Aorta (tissue), 5 donors: ENCODE measurements around the gene MEIS1. TPM values are rescaled to one million over a fixed set of nuclear protein-coding genes. Genes with fewer than 3 reads are reported as not detected.

Experiments
- ATAC-seq: fragments of 200-7000 bp; cut with Tn5 transposase; one replicate; pipeline ENCODE4 v1.9.1; 2022; ENCODE audit warnings: moderate library complexity; ENCODE audit not compliant: low FRiP score
- DNase-seq, 2 donors: peaks; one replicate each; pipeline ENCODE4 v3.0.0-alpha.2; 2020
- H3K27ac ChIP-seq, 2 donors: one replicate each; pipeline ENCODE4 v1.5.1; 2013; ENCODE audit warnings: low read length in 2 of 2, mild to moderate bottlenecking in 2 of 2, moderate library complexity in 2 of 2, control low read depth in 1 of 2, inconsistent platforms in 1 of 2, low read depth in 1 of 2
- H3K27me3 ChIP-seq, 2 donors: one replicate each; pipeline ENCODE4 v1.6.1; 2013; ENCODE audit warnings: control low read depth in 1 of 2, low read length in 1 of 2, mild to moderate bottlenecking in 1 of 2, moderate library complexity in 1 of 2; ENCODE audit not compliant: insufficient read depth in 2 of 2, control insufficient read depth in 1 of 2
- H3K36me3 ChIP-seq, 2 donors: one replicate each; pipeline ENCODE4 v1.6.1; 2013; ENCODE audit warnings: control low read depth in 1 of 2, low read length in 1 of 2, mild to moderate bottlenecking in 1 of 2; ENCODE audit not compliant: insufficient read depth in 2 of 2, control insufficient read depth in 1 of 2
- H3K4me1 ChIP-seq, 2 donors: one replicate each; pipeline ENCODE4 v1.6.1; 2013; ENCODE audit warnings: low read length in 2 of 2, control low read depth in 1 of 2, mild to moderate bottlenecking in 1 of 2, moderate library complexity in 1 of 2; ENCODE audit not compliant: insufficient read depth in 2 of 2, control insufficient read depth in 1 of 2
- H3K4me3 ChIP-seq, 2 donors: one replicate each; pipeline ENCODE4 v1.5.1; 2013; ENCODE audit warnings: low read length in 2 of 2, control low read depth in 1 of 2, mild to moderate bottlenecking in 1 of 2
- H3K9me3 ChIP-seq: one replicate; pipeline ENCODE4 v1.6.1; 2013; ENCODE audit warnings: mild to moderate bottlenecking, low read length; ENCODE audit not compliant: control insufficient read depth
- WGBS, 2 donors: extraction: QIAGEN DNeasy Blood & Tissue Kit; methylation state at CpG; one replicate each; pipeline ENCODE4 v1.1.7; 2013; 5-methylcytosine and 5-hydroxymethylcytosine counted together
- intact Hi-C, 2 donors: fragments of 100-400 bp; cut with DNase I; formaldehyde crosslinking; loops; one replicate each; pipeline versions ENCODE4 v1.14.2 to v1.15.0; 2022
- polyA plus RNA-seq, 2 donors: library from polyadenylated mRNA; stranded (reverse); fragments of 200-250 nt; gene quantifications; one replicate each; pipeline ENCODE4 v1.2.3, GENCODE V29; 2013
- total RNA-seq, 2 donors: library from RNA; stranded (reverse); fragmentation: NEBNext Ultra II Directional; extraction: Animal tissue kit (Norgen Biotek cat#: 25700); gene quantifications; one replicate each; pipeline ENCODE4 v1.2.1, GENCODE V29; 2021
- donor health status: healthy with polysubstance abuse.
- donor health status: Bipolar disorder and iron deficiency.
- donor health status: DM: no; HTN: no; CAD: no.
- donor health status: DM: no; HTN: no; CAD: no.
- donor health status: DM: yes; HTN: yes; CAD: no.

The MEIS1 gene
- total and polyA plus RNA-seq, 4 donors: 7.6 to 76.6 (median 33.5) TPM

- Histone ChIP-seq H3K4me1 (no peaks in the 10 kb centered on the region), H3K27me3 (no peaks in the 10 kb centered on the region), H3K4me3 (no peak overlapping the region), H3K36me3 (peaks cover 0 to 1% of the 10 kb centered on the region in 2 donors), H3K27ac (no peak overlapping the region), H3K9me3 (no peaks in the 10 kb centered on the region)
- WGBS, 2 donors: 54 to 61% methylated on average over 5 of the region's 5 CpGs
- DNase-seq: no peak
- intact Hi-C loops: no loop called here
- no peak for ATAC-seq
These were observed 90.7 kb downstream of the MEIS1 start for GRCh38 chr2:66525606-66526005.

- no peak for ATAC-seq
These were observed 91.3 kb downstream of the MEIS1 start for GRCh38 chr2:66526180-66526579.

GRCh38 chr2:66528974-66529724 lies 94.2 kb downstream of the MEIS1 start:
- intact Hi-C loops: no loop called here
- Histone ChIP-seq H3K36me3 (peaks cover 0 to 1% of the 10 kb centered on the region in 2 donors), H3K4me1 (no peaks in the 10 kb centered on the region), H3K27ac (no peak overlapping the region), H3K4me3 (no peak overlapping the region), H3K9me3 (no peaks in the 10 kb centered on the region), H3K27me3 (no peaks in the 10 kb centered on the region)
- ATAC-seq: no peak
- WGBS, 2 donors: 96 to 98% methylated on average over 1 of the region's 1 CpG
- no peak for DNase-seq

More at GRCh38 chr2:66526180-66526579, 91.3 kb downstream of the MEIS1 start:
- H3K27me3 ChIP-seq: no peaks in the 10 kb centered on the region
- H3K36me3 ChIP-seq: peaks cover 0 to 1% of the 10 kb centered on the region in 2 donors
- no peaks in the 10 kb centered on the region for H3K4me1 ChIP-seq
- 3 to 5% methylated on average over 2 of the region's 2 CpGs for WGBS, 2 donors
- no peak for DNase-seq
- H3K9me3 ChIP-seq: no peaks in the 10 kb centered on the region
- H3K4me3 ChIP-seq: no peak overlapping the region
- H3K27ac ChIP-seq: no peak overlapping the region
- intact Hi-C loops: no loop called here

- DNase-seq: no peak
- no peaks in the 10 kb centered on the region for H3K4me1 ChIP-seq
- H3K27ac ChIP-seq: no peak overlapping the region
- no peak overlapping the region for H3K4me3 ChIP-seq
- WGBS, 2 donors: 90 to 91% methylated on average over 3 of the region's 3 CpGs
- no peaks in the 10 kb centered on the region for H3K9me3 ChIP-seq
- ATAC-seq: no peak
- no peaks in the 10 kb centered on the region for H3K27me3 ChIP-seq
- peaks cover 0 to 1% of the 10 kb centered on the region in 2 donors for H3K36me3 ChIP-seq
- intact Hi-C loops: no loop called here
These were observed 95.7 kb downstream of the MEIS1 start for GRCh38 chr2:66530651-66531050.

- H3K36me3 ChIP-seq: peaks cover 0 to 1% of the 10 kb centered on the region in 2 donors
- H3K27me3 ChIP-seq: no peaks in the 10 kb centered on the region
- H3K4me1 ChIP-seq: no peaks in the 10 kb centered on the region
- intact Hi-C loops: no loop called here
- DNase-seq (no peak), ATAC-seq (no peak)
- no peak overlapping the region for H3K4me3 ChIP-seq
- H3K27ac ChIP-seq: no peak overlapping the region
- H3K9me3 ChIP-seq: no peaks in the 10 kb centered on the region
- WGBS, 2 donors: 95 to 99% methylated on average over 1 of the region's 1 CpG
These were observed 96.2 kb downstream of the MEIS1 start for GRCh38 chr2:66531155-66531554.

GRCh38 chr2:66531567-66531966 lies 96.6 kb downstream of the MEIS1 start:
- Histone ChIP-seq H3K4me3 (no peak overlapping the region), H3K9me3 (no peaks in the 10 kb centered on the region), H3K27ac (no peak overlapping the region), H3K27me3 (no peaks in the 10 kb centered on the region), H3K4me1 (no peaks in the 10 kb centered on the region), H3K36me3 (peaks cover 0 to 1% of the 10 kb centered on the region in 2 donors)
- DNase-seq (no peak), ATAC-seq (no peak)
- intact Hi-C loops: no loop called here
- 90 to 94% methylated on average over 13 of the region's 13 CpGs for WGBS, 2 donors

GRCh38 chr2:66532972-66533868 lies 98.3 kb downstream of the MEIS1 start:
- no peaks in the 10 kb centered on the region for H3K27me3 ChIP-seq
- DNase-seq: no peak
- peaks cover 0 to 5% of the 10 kb centered on the region in 2 donors for H3K4me1 ChIP-seq
- H3K36me3 ChIP-seq: no peaks in the 10 kb centered on the region
- no peak for ATAC-seq
- 50 to 52% methylated on average over 11 of the region's 11 CpGs for WGBS, 2 donors
- intact Hi-C loops: no loop called here
- H3K4me3 ChIP-seq: no peak overlapping the region
- H3K9me3 ChIP-seq: no peaks in the 10 kb centered on the region
- no peak overlapping the region for H3K27ac ChIP-seq

- Histone ChIP-seq H3K9me3 (no peaks in the 10 kb centered on the region), H3K36me3 (no peaks in the 10 kb centered on the region), H3K4me1 (peaks cover 0 to 5% of the 10 kb centered on the region in 2 donors), H3K4me3 (no peak overlapping the region), H3K27ac (no peak overlapping the region), H3K27me3 (no peaks in the 10 kb centered on the region)
- WGBS, 2 donors: 28 to 36% methylated on average over 4 of the region's 4 CpGs
- ATAC-seq (no peak), DNase-seq (no peak)
- intact Hi-C loops: no loop called here
These were observed 99.5 kb downstream of the MEIS1 start for GRCh38 chr2:66534461-66534860.
